ENCODE measurements around the gene ITGB2. TPM values are rescaled to one million over a fixed set of nuclear protein-coding genes. Genes with fewer than 3 reads are reported as not detected.
A peak's percentile ranks its signal among the peaks of the same experiment; 100 is the strongest.

Gene ITGB2
- total RNA-seq, 4 donors from 2014 or later, result 33.2 to 110 (median 44.0) TPM

DNA sequence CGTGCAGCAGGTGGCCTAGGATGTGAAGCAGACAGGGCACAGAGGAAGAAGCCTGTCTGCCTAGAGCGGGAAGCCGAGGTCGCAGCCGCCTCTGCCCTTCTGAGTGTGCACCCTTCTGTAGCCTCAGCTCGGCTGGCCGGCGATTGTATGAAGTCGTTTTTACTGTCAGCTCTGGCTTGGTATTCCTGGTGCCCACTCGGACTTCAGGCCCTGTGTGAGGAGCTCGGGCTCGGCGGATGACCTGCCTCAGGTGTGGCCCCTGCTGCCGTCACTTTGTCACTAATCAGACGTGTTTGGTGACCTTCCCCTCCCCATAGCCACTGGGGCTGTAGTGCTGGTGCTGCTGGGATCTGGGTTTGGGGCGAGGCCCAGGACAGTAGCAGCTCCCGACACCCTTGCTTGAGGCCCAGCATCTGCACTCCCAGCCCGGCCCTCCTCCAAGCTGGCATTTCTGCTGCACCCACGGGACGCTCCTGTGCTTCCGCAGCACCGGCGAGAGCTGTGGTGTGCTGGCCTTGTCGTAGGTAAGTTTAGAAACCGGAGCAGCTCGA is 37.3 kb upstream of the ITGB2 start:
- Histone ChIP-seq H3K27ac (replicated peaks in 1 of 4) (peak overlapping the region; percentile 80 to 92 (median 85)), H3K9me3 (no peaks in the 10 kb centered on the region), H3K4me1 (peaks cover 77 to 90% (median 79%) of the 10 kb centered on the region in 4 donors), H3K27me3 (no peaks in the 10 kb centered on the region), H3K36me3 (peaks cover 0 to 23% (median 16%) of the 10 kb centered on the region in 4 donors), H3K4me3 (peak overlapping the region; percentile 30 to 42 (median 34))
- DNase-seq (ENCODE audit: extremely low spot score), result no peak
- WGBS, result 63% methylated on average over 21 of the region's 26 CpGs
- intact Hi-C loops (cut with DNase I), result loop anchor here (5.0 kb wide), 2 partner anchors 84 to 119 kb away; no protein-coding TSS in a partner anchor
- TF ChIP-seq POLR2A (IDR thresholded peaks at IDR 0.05; ENCODE audit: low read depth), result no peak
- no peak for TF ChIP-seq POLR2AphosphoS5 (IDR thresholded peaks at IDR 0.05)
- TF ChIP-seq, protein P1, sequence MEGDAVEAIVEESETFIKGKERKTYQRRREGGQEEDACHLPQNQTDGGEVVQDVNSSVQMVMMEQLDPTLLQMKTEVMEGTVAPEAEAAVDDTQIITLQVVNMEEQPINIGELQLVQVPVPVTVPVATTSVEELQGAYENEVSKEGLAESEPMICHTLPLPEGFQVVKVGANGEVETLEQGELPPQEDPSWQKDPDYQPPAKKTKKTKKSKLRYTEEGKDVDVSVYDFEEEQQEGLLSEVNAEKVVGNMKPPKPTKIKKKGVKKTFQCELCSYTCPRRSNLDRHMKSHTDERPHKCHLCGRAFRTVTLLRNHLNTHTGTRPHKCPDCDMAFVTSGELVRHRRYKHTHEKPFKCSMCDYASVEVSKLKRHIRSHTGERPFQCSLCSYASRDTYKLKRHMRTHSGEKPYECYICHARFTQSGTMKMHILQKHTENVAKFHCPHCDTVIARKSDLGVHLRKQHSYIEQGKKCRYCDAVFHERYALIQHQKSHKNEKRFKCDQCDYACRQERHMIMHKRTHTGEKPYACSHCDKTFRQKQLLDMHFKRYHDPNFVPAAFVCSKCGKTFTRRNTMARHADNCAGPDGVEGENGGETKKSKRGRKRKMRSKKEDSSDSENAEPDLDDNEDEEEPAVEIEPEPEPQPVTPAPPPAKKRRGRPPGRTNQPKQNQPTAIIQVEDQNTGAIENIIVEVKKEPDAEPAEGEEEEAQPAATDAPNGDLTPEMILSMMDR (IDR thresholded peaks at IDR 0.05), result no peak
- no peak for TF ChIP-seq EP300 (IDR thresholded peaks at IDR 0.05)

DNA sequence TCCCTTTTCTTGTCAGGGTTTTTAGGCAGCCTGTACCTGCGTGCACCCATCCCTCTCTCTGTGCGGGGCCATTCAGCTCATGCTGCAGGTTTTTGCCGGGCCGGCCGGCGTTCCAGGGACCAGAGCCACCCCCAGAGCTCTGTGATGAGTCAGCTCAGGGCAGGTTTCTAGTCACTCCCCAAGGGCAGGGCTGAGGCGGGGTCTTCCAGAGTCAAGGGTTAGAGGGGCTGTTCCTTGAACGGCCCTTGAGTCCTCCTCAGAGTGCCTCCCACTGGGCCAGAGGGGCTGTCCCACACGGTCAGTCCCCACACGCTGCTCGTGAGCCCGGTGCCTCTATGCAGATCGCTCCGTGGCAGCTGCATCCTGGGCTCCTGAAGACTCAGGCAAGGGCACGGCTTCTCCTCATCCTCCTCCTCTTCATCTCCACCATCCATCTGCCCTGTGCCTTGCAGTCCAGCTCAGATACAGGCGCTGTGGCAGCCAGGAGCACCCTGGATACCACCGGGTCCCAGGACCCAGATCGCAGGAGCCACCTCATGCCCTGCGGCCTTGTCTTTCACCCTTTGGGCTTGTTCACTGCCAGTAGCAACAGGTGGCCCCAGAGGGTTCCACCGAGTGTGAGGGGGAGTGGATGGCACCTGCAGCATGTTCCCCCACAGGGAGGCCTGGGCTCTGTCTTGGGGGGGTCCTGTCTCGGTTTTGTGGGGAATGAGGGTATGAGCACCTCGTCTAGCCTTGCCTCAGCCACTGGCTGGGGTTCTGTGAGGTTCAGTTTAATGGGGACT is 36.5 kb upstream of the ITGB2 start:
- DNase-seq (ENCODE audit: extremely low spot score), result no peak
- 92% methylated on average over 15 of the region's 22 CpGs for WGBS
- peak overlapping the region; percentile 80 to 92 (median 85) for H3K27ac ChIP-seq (replicated peaks in 1 of 4)
- H3K27me3 ChIP-seq, result no peaks in the 10 kb centered on the region
- intact Hi-C loops (cut with DNase I), result loop anchor here (5.0 kb wide), 2 partner anchors 85 to 120 kb away; no protein-coding TSS in a partner anchor
- no peak overlapping the region for H3K4me3 ChIP-seq
- TF ChIP-seq POLR2A (IDR thresholded peaks at IDR 0.05; ENCODE audit: low read depth), result no peak
- TF ChIP-seq EP300 (IDR thresholded peaks at IDR 0.05), result no peak
- TF ChIP-seq, protein P1 (IDR thresholded peaks at IDR 0.05), result no peak
- TF ChIP-seq POLR2AphosphoS5 (IDR thresholded peaks at IDR 0.05), result no peak
- peaks cover 77 to 90% (median 79%) of the 10 kb centered on the region in 4 donors for H3K4me1 ChIP-seq
- peaks cover 0 to 23% (median 17%) of the 10 kb centered on the region in 4 donors for H3K36me3 ChIP-seq
- H3K9me3 ChIP-seq, result no peaks in the 10 kb centered on the region

DNA sequence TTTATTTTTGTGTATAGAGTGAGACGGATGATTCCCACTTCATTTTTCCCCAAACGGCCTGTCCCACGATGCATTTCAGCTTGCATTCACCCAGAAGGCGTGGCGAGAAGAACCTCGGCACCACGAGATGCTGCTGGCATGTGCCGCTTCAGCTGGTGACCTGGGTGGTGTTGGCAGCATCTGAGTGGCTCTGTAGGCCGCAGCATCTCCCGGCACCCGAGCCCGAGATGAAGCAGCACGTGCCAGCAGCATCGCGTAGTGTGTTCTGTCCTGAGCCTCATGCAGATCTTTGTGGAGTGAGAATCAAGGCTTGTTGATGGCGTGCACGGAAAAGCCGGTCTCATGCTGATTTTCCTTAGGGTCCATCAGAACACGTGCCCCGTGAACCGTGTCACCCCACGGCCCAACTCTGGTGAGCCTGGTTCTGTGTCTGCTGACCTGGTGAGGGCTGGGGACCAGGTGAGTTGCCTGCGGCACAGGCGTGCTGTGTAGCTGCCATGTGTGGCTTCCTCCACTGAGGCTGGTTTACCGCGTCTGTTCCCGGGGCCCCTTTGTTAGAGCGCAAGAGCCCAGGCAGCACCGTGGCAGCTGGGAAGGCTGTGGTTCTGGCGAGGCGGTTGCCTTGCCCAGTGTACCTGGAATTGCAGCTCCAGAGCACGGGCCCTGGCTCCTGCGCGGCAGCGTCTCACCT is 35.8 kb upstream of the ITGB2 start:
- Histone ChIP-seq H3K4me1 (peaks cover 73 to 87% (median 78%) of the 10 kb centered on the region in 4 donors), H3K27ac (replicated peaks in 1 of 4) (peak overlapping the region; percentile 80 to 92 (median 85)), H3K9me3 (no peaks in the 10 kb centered on the region), H3K36me3 (peaks cover 0 to 24% (median 18%) of the 10 kb centered on the region in 4 donors), H3K4me3 (no peak overlapping the region), H3K27me3 (no peaks in the 10 kb centered on the region)
- DNase-seq (ENCODE audit: extremely low spot score), result no peak
- intact Hi-C loops (cut with DNase I), result loop anchor here (5.0 kb wide), 2 partner anchors 86 to 121 kb away; no protein-coding TSS in a partner anchor
- 90% methylated on average over 32 of the region's 35 CpGs for WGBS
- no peak for TF ChIP-seq POLR2A (IDR thresholded peaks at IDR 0.05; ENCODE audit: low read depth)
- no peak for TF ChIP-seq EP300 (IDR thresholded peaks at IDR 0.05)
- TF ChIP-seq, protein P1 (IDR thresholded peaks at IDR 0.05), result no peak
- no peak for TF ChIP-seq POLR2AphosphoS5 (IDR thresholded peaks at IDR 0.05)

DNA sequence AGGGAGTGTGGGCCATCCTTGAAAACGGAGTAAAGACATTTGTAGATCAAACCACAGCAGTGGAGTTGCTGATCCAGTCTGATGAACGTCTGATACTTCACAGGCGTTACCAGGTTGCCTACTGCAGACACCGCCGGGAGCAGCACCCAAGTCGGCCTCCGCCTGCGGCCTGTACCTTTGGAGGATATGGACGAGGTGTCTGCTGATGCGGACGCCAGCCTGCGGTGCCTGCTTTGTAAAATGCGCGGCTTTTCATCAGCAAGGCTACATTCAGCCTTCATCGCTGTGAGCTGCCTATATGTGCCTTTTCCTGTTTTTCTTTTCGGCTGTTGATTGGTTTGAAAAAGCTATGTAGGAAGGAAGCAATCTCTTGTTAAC is 35.1 kb upstream of the ITGB2 start:
- Histone ChIP-seq H3K4me1 (peaks cover 66 to 86% (median 75%) of the 10 kb centered on the region in 4 donors), H3K27ac (replicated peaks in 1 of 4) (peak overlapping the region in 2 of 4 donors; percentile 88 to 92), H3K27me3 (no peaks in the 10 kb centered on the region), H3K9me3 (no peaks in the 10 kb centered on the region), H3K4me3 (no peak overlapping the region), H3K36me3 (peaks cover 0 to 28% (median 19%) of the 10 kb centered on the region in 4 donors)
- no peak for DNase-seq (ENCODE audit: extremely low spot score)
- TF ChIP-seq POLR2A (IDR thresholded peaks at IDR 0.05; ENCODE audit: low read depth) (no peak), EP300 (IDR thresholded peaks at IDR 0.05) (no peak), POLR2AphosphoS5 (IDR thresholded peaks at IDR 0.05) (no peak)
- TF ChIP-seq, protein P1 (IDR thresholded peaks at IDR 0.05), result no peak
- 93% methylated on average over 16 of the region's 16 CpGs for WGBS
- intact Hi-C loops (cut with DNase I), result loop anchor here (5.0 kb wide), 2 partner anchors 87 to 122 kb away; no protein-coding TSS in a partner anchor
